Measurements from ENCODE around the gene DCC. TPM values are rescaled to one million over a fixed set of nuclear protein-coding genes. Genes with fewer than 3 reads are reported as not detected.

Gene DCC
- total and polyA plus RNA-seq, 9 of the 15 experiments (the other 6 are each of a cell fraction or from before 2014, with no cell fraction given), result not detected

DNA sequence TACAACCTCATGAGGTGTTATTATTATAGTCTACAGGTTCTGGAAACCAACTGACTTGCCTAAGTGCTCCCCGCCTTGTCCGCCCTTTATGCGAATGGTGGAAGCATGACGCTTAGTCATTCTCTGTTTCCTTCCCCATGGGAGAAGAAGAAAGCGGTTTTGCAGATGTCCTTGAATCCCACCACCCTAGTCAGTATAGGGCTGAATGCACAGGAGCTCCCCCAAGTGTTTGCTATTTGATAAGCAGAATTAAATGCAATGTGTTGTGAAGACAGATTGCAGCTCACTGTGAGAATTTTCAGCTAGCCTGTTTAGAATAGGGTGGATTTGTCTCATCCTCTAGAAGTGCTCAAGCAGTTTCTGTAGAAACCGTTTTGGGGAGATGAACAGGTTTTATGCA lies 652.0 kb downstream of the DCC start (continued):
- TF ChIP-seq, protein P1, sequence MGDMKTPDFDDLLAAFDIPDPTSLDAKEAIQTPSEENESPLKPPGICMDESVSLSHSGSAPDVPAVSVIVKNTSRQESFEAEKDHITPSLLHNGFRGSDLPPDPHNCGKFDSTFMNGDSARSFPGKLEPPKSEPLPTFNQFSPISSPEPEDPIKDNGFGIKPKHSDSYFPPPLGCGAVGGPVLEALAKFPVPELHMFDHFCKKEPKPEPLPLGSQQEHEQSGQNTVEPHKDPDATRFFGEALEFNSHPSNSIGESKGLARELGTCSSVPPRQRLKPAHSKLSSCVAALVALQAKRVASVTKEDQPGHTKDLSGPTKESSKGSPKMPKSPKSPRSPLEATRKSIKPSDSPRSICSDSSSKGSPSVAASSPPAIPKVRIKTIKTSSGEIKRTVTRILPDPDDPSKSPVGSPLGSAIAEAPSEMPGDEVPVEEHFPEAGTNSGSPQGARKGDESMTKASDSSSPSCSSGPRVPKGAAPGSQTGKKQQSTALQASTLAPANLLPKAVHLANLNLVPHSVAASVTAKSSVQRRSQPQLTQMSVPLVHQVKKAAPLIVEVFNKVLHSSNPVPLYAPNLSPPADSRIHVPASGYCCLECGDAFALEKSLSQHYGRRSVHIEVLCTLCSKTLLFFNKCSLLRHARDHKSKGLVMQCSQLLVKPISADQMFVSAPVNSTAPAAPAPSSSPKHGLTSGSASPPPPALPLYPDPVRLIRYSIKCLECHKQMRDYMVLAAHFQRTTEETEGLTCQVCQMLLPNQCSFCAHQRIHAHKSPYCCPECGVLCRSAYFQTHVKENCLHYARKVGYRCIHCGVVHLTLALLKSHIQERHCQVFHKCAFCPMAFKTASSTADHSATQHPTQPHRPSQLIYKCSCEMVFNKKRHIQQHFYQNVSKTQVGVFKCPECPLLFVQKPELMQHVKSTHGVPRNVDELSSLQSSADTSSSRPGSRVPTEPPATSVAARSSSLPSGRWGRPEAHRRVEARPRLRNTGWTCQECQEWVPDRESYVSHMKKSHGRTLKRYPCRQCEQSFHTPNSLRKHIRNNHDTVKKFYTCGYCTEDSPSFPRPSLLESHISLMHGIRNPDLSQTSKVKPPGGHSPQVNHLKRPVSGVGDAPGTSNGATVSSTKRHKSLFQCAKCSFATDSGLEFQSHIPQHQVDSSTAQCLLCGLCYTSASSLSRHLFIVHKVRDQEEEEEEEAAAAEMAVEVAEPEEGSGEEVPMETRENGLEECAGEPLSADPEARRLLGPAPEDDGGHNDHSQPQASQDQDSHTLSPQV (IDR thresholded peaks at IDR 0.05), result no peak
- TF ChIP-seq ZNF77 (CRISPR knock-in tag; IDR thresholded peaks at IDR 0.05) (no peak), ELF4 (CRISPR knock-in tag; IDR thresholded peaks at IDR 0.05) (no peak), ZNF175 (CRISPR knock-in tag; IDR thresholded peaks at IDR 0.05; ENCODE audit: low read depth) (no peak), SRSF3 (IDR thresholded peaks at IDR 0.05; ENCODE audit: insufficient read depth, low read length) (no peak), ZNF583 (CRISPR knock-in tag; IDR thresholded peaks at IDR 0.05) (no peak), POU5F1 (IDR thresholded peaks at IDR 0.05; ENCODE audit: borderline replicate concordance, low read depth, low read length, partially characterized antibody) (no peak), ZC3H4 (CRISPR knock-in tag; IDR thresholded peaks at IDR 0.05; ENCODE audit: borderline replicate concordance) (no peak), NCOA6 (IDR thresholded peaks at IDR 0.05) (no peak), CREB1 (IDR thresholded peaks at IDR 0.05) (no peak), CREB1 (CRISPR knock-in tag; IDR thresholded peaks at IDR 0.05) (no peak)

Measured in K562 (cell line).